Measurements from ENCODE around the gene NBAS.

DNA sequence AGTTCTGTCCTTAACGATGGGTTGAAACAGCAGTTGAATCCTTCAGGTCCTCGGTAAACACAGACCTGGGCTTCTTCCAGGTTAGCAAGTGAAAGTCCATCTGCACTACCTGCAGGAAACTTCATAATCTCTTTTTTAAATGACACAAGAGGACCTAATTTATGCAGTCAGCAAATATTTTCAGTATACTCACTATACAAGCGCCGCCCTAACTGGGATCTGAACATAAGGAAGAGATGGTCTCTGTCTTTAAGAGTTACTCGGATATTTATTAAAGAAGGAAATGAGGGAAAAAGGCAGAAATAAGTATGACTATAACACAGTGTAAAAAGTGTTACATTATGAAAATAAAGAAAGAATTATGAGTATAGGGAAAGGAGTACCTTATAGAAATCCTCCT lies 103.3 kb downstream of the NBAS start:
- TF ChIP-seq EZH2 (IDR thresholded peaks at IDR 0.05; ENCODE audit: low read depth) (no peak), CTCF (conservative IDR thresholded peaks at IDR 0.05) (no peak)
